Activated naive CD4-positive, alpha-beta T cell treated with anti-CD3 and anti-CD28 coated beads, Interleukin-2, amount 50 U/mL, for 72 hours (primary cell): ENCODE data around the gene TAF5L. TPM values are rescaled to one million over a fixed set of nuclear protein-coding genes. Genes with fewer than 3 reads are reported as not detected.

ENCODE experiments used
- ATAC-seq, 2 donors: fragments of 150-1000 bp; cut with Tn5 transposase; 2 replicates each; pipeline ENCODE4 v1.10.0; 2021; ENCODE audit warnings: mild to moderate bottlenecking in 2 of 2, moderate library complexity in 2 of 2
- DNase-seq, 2 donors: peaks; one replicate each; pipeline ENCODE4 v3.0.0; 2021 to 2022; ENCODE audit warnings: low spot score in 2 of 2
- H3K27ac Mint-ChIP-seq, 2 donors: one replicate each; pipeline ENCODE4 v1.8.0; 2022; ENCODE audit warnings: mild to moderate bottlenecking in 2 of 2, mixed read lengths in 2 of 2
- H3K36me3 Mint-ChIP-seq, 2 donors: one replicate each; pipeline ENCODE4 v1.8.0; 2022; ENCODE audit warnings: mixed read lengths in 2 of 2
- H3K9me3 Mint-ChIP-seq, 2 donors: one replicate each; pipeline ENCODE4 v1.8.0; 2022; ENCODE audit warnings: mixed read lengths in 2 of 2
- total RNA-seq, 2 donors: library from RNA; stranded (reverse); gene quantifications; one replicate each; pipeline ENCODE4 v1.2.3, GENCODE V29; 2022

TAF5L gene
- total RNA-seq, 2 donors from 2014 or later = 10.9 to 21.6 TPM

- DNase-seq (no peak), ATAC-seq (peak in 1 of 2 donors; percentile 44)
- H3K9me3 Mint-ChIP-seq = no peaks in the 10 kb centered on the region
- peaks cover 0 to 41% of the 10 kb centered on the region in 2 donors for H3K36me3 Mint-ChIP-seq
- peak overlapping the region in 1 of 2 donors; percentile 53 for H3K27ac Mint-ChIP-seq
These were observed 81.3 kb downstream of the TAF5L start for GRCh38 chr1:229544587-229544986.

Other genes with a start within 250 kb of the TAF5L start
- gene ACTA1, start 192.0 kb downstream of the TAF5L start, total RNA-seq = not detected
- gene NUP133, start 117.8 kb downstream of the TAF5L start, total RNA-seq = 10 to 100 TPM; 52.7 to 55.7 TPM
- 10 to 100 TPM; 17.4 to 39.3 TPM for gene ABCB10, start 67.4 kb downstream of the TAF5L start, total RNA-seq
- 10 to 100 TPM; 11.4 to 15.7 TPM for gene URB2, start 125 bp upstream of the TAF5L start, total RNA-seq